PC-3 (cell line): ENCODE measurements around the gene CACNA1C. TPM values are rescaled to one million over a fixed set of nuclear protein-coding genes. Genes with fewer than 3 reads are reported as not detected.

ENCODE experiments used
- ATAC-seq: fragments of 200-7000 bp; cut with Tn5 transposase; 2 replicates; pipeline ENCODE4 v1.9.1; 2020; ENCODE audit warnings: mild to moderate bottlenecking, moderate library complexity
- BruUV-seq: library from RNA; stranded (reverse); fragments of 400-500 nt; replicated peaks from 2 replicates; lab custom pipeline; 2021; lab: Mats Ljungman, UMichigan
- CTCF ChIA-PET: fragments of 300-600 bp; sonication (Branson Sonifier 250); formaldehyde crosslinking; loops from one replicate; lab custom pipeline; 2022; ENCODE audit warnings: antibody characterized with exemption; lab: Charles Lee
- POLR2A ChIA-PET: fragments of 300-600 bp; sonication (Branson Sonifier 250); formaldehyde crosslinking; loops from one replicate; lab custom pipeline; 2022; ENCODE audit warnings: antibody characterized with exemption; ENCODE audit not compliant: unreplicated experiment; lab: Charles Lee
- DNase-seq: peaks from one replicate; pipeline ENCODE4 v3.0.0-alpha.2; 2015
- H2AFZ ChIP-seq: fragments of 300-600 bp; sonication (generic); 2 replicates; pipeline ENCODE4 v1.6.0; 2016; ENCODE audit warnings: antibody characterized with exemption, low read length
- H3F3A ChIP-seq: fragments of 300-600 bp; sonication (generic); one replicate; pipeline ENCODE4 v1.6.0; 2017; ENCODE audit warnings: antibody characterized with exemption, low read length, control low read depth, mild to moderate bottlenecking; ENCODE audit not compliant: unreplicated experiment
- H3K27ac ChIP-seq: fragments of 300-600 bp; sonication (generic); 2 replicates; pipeline ENCODE4 v1.5.1; 2016; ENCODE audit warnings: mild to moderate bottlenecking, low read length
- H3K27me3 ChIP-seq: fragments of 300-600 bp; sonication (generic); 2 replicates; pipeline ENCODE4 v1.6.1; 2016; ENCODE audit warnings: low read length, mixed read lengths
- H3K36me3 ChIP-seq: fragments of 300-600 bp; sonication (generic); 2 replicates; pipeline ENCODE4 v1.6.1; 2016; ENCODE audit warnings: low read depth, mixed run types, low read length, mixed read lengths
- H3K4me1 ChIP-seq: fragments of 300-600 bp; sonication (generic); 2 replicates; pipeline ENCODE4 v1.5.1; 2016; ENCODE audit warnings: low read length; ENCODE audit not compliant: insufficient read depth
- H3K4me2 ChIP-seq: fragments of 300-600 bp; sonication (generic); 2 replicates; pipeline ENCODE4 v1.6.0; 2016; ENCODE audit warnings: low read length
- H3K4me3 ChIP-seq: fragments of 300-600 bp; sonication (generic); 2 replicates; pipeline ENCODE4 v1.5.1; 2016; ENCODE audit warnings: mild to moderate bottlenecking, low read length, mixed read lengths
- H3K79me2 ChIP-seq: fragments of 300-600 bp; sonication (generic); 2 replicates; pipeline ENCODE4 v1.6.1; 2017; ENCODE audit warnings: low read length, mixed read lengths
- H3K9ac ChIP-seq: fragments of 300-600 bp; sonication (generic); 2 replicates; pipeline ENCODE4 v1.6.0; 2016; ENCODE audit warnings: mild to moderate bottlenecking, low read length
- H3K9me2 ChIP-seq: fragments of 300-600 bp; sonication (generic); replicated peaks from 2 replicates; pipeline ENCODE4 v1.6.1; 2016; ENCODE audit warnings: mixed run types, low read length, mixed read lengths
- H3K9me3 ChIP-seq: fragments of 300-600 bp; sonication (generic); 2 replicates; pipeline ENCODE4 v1.6.1; 2016; ENCODE audit warnings: low read length, mixed read lengths
- H4K20me1 ChIP-seq: fragments of 300-600 bp; sonication (generic); 2 replicates; pipeline ENCODE4 v1.6.1; 2016; ENCODE audit warnings: low read length, mixed read lengths
- CTCF ChIP-seq: fragments of 300-600 bp; sonication (generic); conservative IDR thresholded peaks from 2 replicates; pipeline ENCODE4 v1.5.1; 2017; ENCODE audit warnings: antibody characterized with exemption, low read depth, mild to moderate bottlenecking, low read length
- EZH2 ChIP-seq: fragments of 300-600 bp; sonication (generic); IDR thresholded peaks from one replicate; pipeline ENCODE4 v1.6.1; 2017; ENCODE audit warnings: antibody characterized with exemption, mild to moderate bottlenecking, low read length; ENCODE audit not compliant: unreplicated experiment
- EZH2phosphoT487 ChIP-seq: fragments of 300-600 bp; sonication (generic); IDR thresholded peaks from 2 replicates; pipeline ENCODE4 v1.6.1; 2018; ENCODE audit warnings: mild to moderate bottlenecking, antibody characterized with exemption, low read length, borderline replicate concordance
- intact Hi-C: fragments of 100-400 bp; cut with micrococcal nuclease; formaldehyde crosslinking; loops from 2 replicates; pipeline ENCODE4 v1.9.0; 2023
- total RNA-seq: library from RNA; depleted of rRNA; stranded (reverse); fragments of >200 nt; gene quantifications from 2 replicates; pipeline ENCODE4 v1.2.3, GENCODE V29; 2014

Gene CACNA1C
- total RNA-seq, 1 experiment from 2014 or later = not detected

- Histone ChIP-seq H3K27ac (no peak overlapping the region), H3K9me2 (no peaks in the 10 kb centered on the region), H3F3A (no peaks in the 10 kb centered on the region), H3K36me3 (no peaks in the 10 kb centered on the region), H3K9ac (no peak overlapping the region), H3K79me2 (no peaks in the 10 kb centered on the region), H3K4me2 (no peak overlapping the region), H3K27me3 (peaks cover 60% of the 10 kb centered on the region), H2AFZ (no peak overlapping the region), H3K9me3 (no peaks in the 10 kb centered on the region), H4K20me1 (no peaks in the 10 kb centered on the region), H3K4me3 (no peak overlapping the region), H3K4me1 (peaks cover 4% of the 10 kb centered on the region)
- ATAC-seq (no peak), DNase-seq (no peak)
- ChIA-PET POLR2A (no interaction called here), CTCF (no interaction called here)
- TF ChIP-seq CTCF (no peak), EZH2phosphoT487 (no peak), EZH2 (no peak)
- intact Hi-C loops = no loop called here
- no TSS peak for BruUV-seq
Measured at GRCh38 chr12:2044165-2044564, 8.6 kb upstream of the CACNA1C start.

- Histone ChIP-seq H4K20me1 (no peaks in the 10 kb centered on the region), H3K9ac (no peak overlapping the region), H2AFZ (no peak overlapping the region), H3K9me3 (no peaks in the 10 kb centered on the region), H3K36me3 (no peaks in the 10 kb centered on the region), H3K27me3 (peaks cover 64% of the 10 kb centered on the region), H3K4me1 (peaks cover 4% of the 10 kb centered on the region), H3K4me3 (no peak overlapping the region), H3K9me2 (no peaks in the 10 kb centered on the region), H3K79me2 (no peaks in the 10 kb centered on the region), H3F3A (no peaks in the 10 kb centered on the region), H3K4me2 (no peak overlapping the region), H3K27ac (no peak overlapping the region)
- CTCF ChIA-PET = no interaction called here
- ATAC-seq (no peak), DNase-seq (no peak)
- intact Hi-C loops = no loop called here
- BruUV-seq = no TSS peak
- POLR2A ChIA-PET = interaction anchor here (0.5 kb wide), 1 partner anchor 65 kb away, joined by 3 read pairs; no protein-coding TSS in a partner anchor
- TF ChIP-seq EZH2phosphoT487 = no peak
- TF ChIP-seq CTCF = no peak
- TF ChIP-seq EZH2 = no peak
Measured at GRCh38 chr12:2046957-2047356, 5.8 kb upstream of the CACNA1C start.

- ATAC-seq (peak; percentile 22; the same call in 1 of the 2 replicates), DNase-seq (peak; percentile 59)
- peaks cover 4% of the 10 kb centered on the region for H3K4me1 ChIP-seq
- no peaks in the 10 kb centered on the region for H3K9me3 ChIP-seq
- H3K36me3 ChIP-seq = no peaks in the 10 kb centered on the region
- CTCF ChIA-PET = no interaction called here
- intact Hi-C loops = no loop called here
- no peak overlapping the region for H3K27ac ChIP-seq
- no peaks in the 10 kb centered on the region for H3K9me2 ChIP-seq
- POLR2A ChIA-PET = no interaction called here
- no peaks in the 10 kb centered on the region for H4K20me1 ChIP-seq
- no peak overlapping the region for H2AFZ ChIP-seq
- H3F3A ChIP-seq = no peaks in the 10 kb centered on the region
- no peak overlapping the region for H3K4me2 ChIP-seq
- no peaks in the 10 kb centered on the region for H3K79me2 ChIP-seq
- no peak overlapping the region for H3K9ac ChIP-seq
- no peak for TF ChIP-seq CTCF
- TF ChIP-seq EZH2 = no peak
- TF ChIP-seq EZH2phosphoT487 = no peak
- no peak overlapping the region for H3K4me3 ChIP-seq
- H3K27me3 ChIP-seq = peaks cover 62% of the 10 kb centered on the region
- BruUV-seq = no TSS peak
Measured at GRCh38 chr12:2047752-2048151, 5.0 kb upstream of the CACNA1C start.
